Thoracic aorta (tissue), 2 donors: ENCODE data around the gene PER2. TPM values are rescaled to one million over a fixed set of nuclear protein-coding genes. Genes with fewer than 3 reads are reported as not detected.
"Not testable (repeated sequence)": the region's sequence is repeated elsewhere in the genome, so short reads cannot be mapped to it uniquely, and the experiment has no call there.

Experiments used
- ATAC-seq: fragments of 150-250 bp; one replicate; pipeline ENCODE4 v1.8.0; 2017; ENCODE audit warnings: low read depth; ENCODE audit not compliant: insufficient number of reproducible peaks, low FRiP score
- DNase-seq: peaks from one replicate; pipeline ENCODE4 v3.0.0-alpha.2; 2020; ENCODE audit warnings: low spot score
- H3K27ac ChIP-seq, 2 donors: fragments of 200-600 bp; sonication (generic); 1 replicate in 1 of 2; 2 replicates in 1 of 2; pipeline ENCODE4 v1.5.1; 2016; ENCODE audit warnings: mild to moderate bottlenecking in 2 of 2, moderate library complexity in 2 of 2
- H3K27me3 ChIP-seq: fragments of 200-600 bp; sonication (generic); replicated peaks from 2 replicates; pipeline ENCODE4 v1.6.0; 2016; ENCODE audit warnings: mild to moderate bottlenecking; ENCODE audit not compliant: insufficient read depth
- H3K36me3 ChIP-seq: fragments of 200-600 bp; sonication (generic); one replicate; pipeline ENCODE4 v1.5.1; 2016
- H3K4me1 ChIP-seq, 2 donors: fragments of 200-600 bp; sonication (generic); 1 replicate in 1 of 2; 2 replicates in 1 of 2; pipeline versions ENCODE4 v1.5.1 to v1.6.0; 2016; ENCODE audit warnings: low read depth in 2 of 2, mild to moderate bottlenecking in 1 of 2; ENCODE audit not compliant: control insufficient read depth in 1 of 2
- H3K4me3 ChIP-seq: fragments of 200-600 bp; sonication (generic); 2 replicates; pipeline ENCODE4 v1.5.1; 2016; ENCODE audit warnings: mild to moderate bottlenecking
- H3K9me3 ChIP-seq: fragments of 200-600 bp; sonication (generic); 2 replicates; pipeline ENCODE4 v1.5.1; 2016
- total RNA-seq, 2 donors: library from RNA; depleted of rRNA; stranded (reverse); fragments of >200 nt; gene quantifications; one replicate each; pipeline versions ENCODE4 v1.1.0 to v1.2.3, GENCODE V29; 2016
- TF ChIP-seq, protein P1 (sequence below): fragments of 200-600 bp; sonication (generic); IDR thresholded peaks from one replicate; pipeline ENCODE4 v1.5.1; 2019; ENCODE audit warnings: antibody characterized with exemption

Gene PER2
- total RNA-seq, 2 donors from 2014 or later = 14.2 to 26.2 TPM

DNA sequence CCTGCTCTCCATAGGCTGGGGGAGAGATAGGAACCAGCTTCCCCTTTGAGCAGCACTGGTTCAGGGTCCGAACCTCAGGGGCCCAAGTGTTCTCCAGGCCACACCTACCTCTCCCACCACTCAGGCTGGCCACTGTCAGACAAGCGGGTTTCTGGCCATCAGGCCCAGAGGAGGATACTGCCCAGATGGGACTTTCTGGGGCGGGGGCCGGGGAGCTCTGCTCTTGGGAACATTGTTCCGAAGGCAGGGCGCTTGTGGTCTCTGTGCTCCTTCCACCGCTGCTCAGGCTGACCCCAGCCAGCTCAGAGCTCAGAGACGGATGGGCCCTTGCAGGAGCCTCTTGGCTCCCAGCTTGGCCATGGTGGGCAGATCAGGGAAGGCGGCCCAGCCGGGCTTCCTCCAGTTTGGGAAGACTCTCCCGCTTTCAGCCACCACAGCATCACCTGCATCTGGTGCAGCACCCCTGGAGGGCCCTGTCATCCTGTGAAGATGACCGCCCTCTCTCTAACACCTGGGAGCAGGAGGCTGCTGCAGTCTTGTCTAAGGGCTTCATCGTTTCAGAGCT lies 26.7 kb upstream of the PER2 start:
- H3K36me3 ChIP-seq = no peaks in the 10 kb centered on the region
- H3K9me3 ChIP-seq = no peaks in the 10 kb centered on the region
- no peak for DNase-seq
- ATAC-seq = no peak
- H3K4me1 ChIP-seq = peaks cover 0 to 8% of the 10 kb centered on the region in 2 donors
- TF ChIP-seq, protein P1, sequence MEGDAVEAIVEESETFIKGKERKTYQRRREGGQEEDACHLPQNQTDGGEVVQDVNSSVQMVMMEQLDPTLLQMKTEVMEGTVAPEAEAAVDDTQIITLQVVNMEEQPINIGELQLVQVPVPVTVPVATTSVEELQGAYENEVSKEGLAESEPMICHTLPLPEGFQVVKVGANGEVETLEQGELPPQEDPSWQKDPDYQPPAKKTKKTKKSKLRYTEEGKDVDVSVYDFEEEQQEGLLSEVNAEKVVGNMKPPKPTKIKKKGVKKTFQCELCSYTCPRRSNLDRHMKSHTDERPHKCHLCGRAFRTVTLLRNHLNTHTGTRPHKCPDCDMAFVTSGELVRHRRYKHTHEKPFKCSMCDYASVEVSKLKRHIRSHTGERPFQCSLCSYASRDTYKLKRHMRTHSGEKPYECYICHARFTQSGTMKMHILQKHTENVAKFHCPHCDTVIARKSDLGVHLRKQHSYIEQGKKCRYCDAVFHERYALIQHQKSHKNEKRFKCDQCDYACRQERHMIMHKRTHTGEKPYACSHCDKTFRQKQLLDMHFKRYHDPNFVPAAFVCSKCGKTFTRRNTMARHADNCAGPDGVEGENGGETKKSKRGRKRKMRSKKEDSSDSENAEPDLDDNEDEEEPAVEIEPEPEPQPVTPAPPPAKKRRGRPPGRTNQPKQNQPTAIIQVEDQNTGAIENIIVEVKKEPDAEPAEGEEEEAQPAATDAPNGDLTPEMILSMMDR = no peak
- no peaks in the 10 kb centered on the region for H3K27me3 ChIP-seq
- H3K27ac ChIP-seq = no peak overlapping the region
- no peak overlapping the region for H3K4me3 ChIP-seq

DNA sequence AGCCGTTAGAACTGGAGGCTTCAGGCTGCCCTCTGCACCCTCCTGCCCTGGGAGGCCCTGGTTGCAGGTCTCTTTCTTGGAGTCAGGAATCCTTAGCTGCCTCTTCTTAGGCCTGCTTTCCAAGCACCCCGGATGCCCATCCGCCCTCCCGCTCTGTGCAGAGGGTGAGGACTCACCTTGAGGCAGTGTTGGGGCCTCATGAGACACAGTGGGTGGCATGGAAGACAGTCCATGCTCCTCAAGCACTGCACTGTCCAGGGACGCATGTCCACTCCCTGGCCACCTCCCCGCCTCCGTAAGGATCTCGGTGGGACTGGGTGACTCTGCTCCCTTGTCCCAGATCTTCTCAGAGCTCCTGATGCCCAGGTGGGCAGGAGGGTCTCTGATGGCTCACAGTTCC lies 26.2 kb upstream of the PER2 start:
- Histone ChIP-seq H3K36me3 (no peaks in the 10 kb centered on the region), H3K27me3 (no peaks in the 10 kb centered on the region), H3K4me3 (no peak overlapping the region), H3K4me1 (peaks cover 0 to 4% of the 10 kb centered on the region in 2 donors), H3K9me3 (no peaks in the 10 kb centered on the region), H3K27ac (no peak overlapping the region)
- no peak for ATAC-seq
- DNase-seq = no peak
- TF ChIP-seq, protein P1 = no peak

DNA sequence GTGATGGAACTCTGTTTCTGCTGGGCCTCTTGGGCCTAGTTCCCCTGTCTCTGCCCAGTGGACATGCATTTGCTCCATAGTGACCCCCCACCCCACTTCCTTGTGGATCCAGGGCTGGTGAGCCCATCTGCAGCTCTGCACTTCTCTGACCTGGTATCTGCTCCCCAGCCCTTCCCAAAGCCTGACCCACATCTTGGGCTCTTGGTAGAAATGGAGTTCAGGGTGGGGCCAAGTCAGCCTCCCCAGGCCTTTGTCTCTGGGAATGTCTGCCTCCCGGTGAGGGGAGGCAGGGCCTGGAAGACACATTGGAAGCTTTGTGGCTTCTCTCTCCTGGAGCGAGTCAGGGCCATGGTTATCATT lies 25.6 kb upstream of the PER2 start:
- H3K9me3 ChIP-seq = no peaks in the 10 kb centered on the region
- H3K4me3 ChIP-seq = no peak overlapping the region
- no peaks in the 10 kb centered on the region for H3K36me3 ChIP-seq
- H3K27me3 ChIP-seq = no peaks in the 10 kb centered on the region
- DNase-seq (no peak), ATAC-seq (no peak)
- H3K27ac ChIP-seq = no peak overlapping the region
- no peaks in the 10 kb centered on the region for H3K4me1 ChIP-seq
- TF ChIP-seq, protein P1 = no peak

DNA sequence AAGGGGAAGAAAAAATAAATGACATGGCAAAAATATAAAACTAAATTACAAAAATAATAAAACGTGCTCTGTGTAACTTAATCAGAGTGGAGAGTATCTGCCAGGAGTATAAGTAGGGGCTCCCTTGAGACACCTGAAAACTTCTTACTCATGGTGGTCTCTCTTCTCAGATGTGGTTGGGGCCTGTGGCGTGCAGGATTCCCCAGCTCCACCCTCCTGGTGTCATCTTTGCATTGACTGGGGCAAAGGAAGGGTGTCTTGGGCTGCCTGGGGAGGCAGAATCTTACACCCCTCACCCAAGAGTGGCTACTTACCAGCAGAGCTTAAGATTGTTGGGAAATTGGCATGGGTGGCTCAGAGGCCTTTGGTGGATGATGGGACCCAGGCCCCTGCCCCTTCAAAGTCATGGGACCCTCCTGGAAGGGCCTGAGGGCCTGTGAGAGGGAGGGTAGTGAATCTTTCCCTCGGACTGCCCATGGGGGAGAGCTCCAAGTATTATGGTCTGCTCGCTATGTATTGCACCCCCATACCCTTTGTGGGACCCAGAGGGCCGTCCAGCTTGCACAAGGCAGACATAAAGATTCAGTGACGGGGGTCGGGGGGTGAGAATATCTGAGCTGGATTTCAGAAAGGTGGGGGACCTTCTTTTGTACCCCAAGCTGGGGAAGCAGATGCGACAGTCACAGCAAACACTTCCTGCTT lies 25.0 kb upstream of the PER2 start:
- Histone ChIP-seq H3K4me3 (no peak overlapping the region), H3K9me3 (no peaks in the 10 kb centered on the region), H3K27ac (no peak overlapping the region), H3K27me3 (no peaks in the 10 kb centered on the region), H3K4me1 (no peaks in the 10 kb centered on the region), H3K36me3 (no peaks in the 10 kb centered on the region)
- ATAC-seq (no peak), DNase-seq (no peak)
- TF ChIP-seq, protein P1 = no peak

DNA sequence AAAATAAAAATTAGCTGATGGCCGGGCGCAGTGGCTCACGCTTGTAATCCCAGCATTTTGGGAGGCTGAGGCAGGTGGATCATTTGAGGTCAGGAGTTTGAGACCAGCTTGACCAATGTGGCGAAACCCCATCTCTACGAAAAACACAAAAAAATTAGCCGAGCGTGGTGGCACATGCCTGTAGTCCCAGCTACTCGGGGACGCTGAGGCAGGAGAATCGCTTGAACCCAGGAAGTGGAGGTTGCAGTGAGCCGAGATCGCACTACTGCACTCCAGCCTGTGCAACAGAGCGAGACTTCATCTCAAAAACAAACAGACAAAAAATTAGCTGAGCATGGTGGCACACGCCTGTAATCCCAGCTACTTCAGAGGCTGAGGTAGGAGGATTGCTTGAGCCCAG lies 22.3 kb upstream of the PER2 start:
- not testable (repeated sequence) for H3K4me3 ChIP-seq, ATAC-seq, H3K9me3 ChIP-seq, DNase-seq, H3K36me3 ChIP-seq, H3K27me3 ChIP-seq, H3K4me1 ChIP-seq, H3K27ac ChIP-seq

DNA sequence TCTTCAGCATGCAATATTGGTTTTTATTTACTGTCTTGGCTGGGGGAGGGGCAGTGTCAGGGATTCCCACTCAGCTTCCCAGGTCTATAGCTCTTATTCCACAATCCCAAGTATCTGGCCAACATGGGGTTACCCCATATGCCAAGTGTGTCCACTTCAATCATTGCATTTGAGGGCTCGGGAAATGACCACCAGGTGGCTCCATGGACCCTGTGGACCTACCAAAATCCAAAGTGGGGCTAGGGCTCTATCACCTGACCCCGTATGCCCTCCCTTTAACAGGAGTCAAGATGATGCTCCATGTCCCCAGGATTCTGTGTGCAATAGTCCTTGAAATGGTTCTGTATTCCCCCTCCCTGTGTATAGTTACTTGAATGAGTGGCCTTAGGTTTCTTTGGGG lies 19.8 kb upstream of the PER2 start:
- Histone ChIP-seq H3K9me3 (no peaks in the 10 kb centered on the region), H3K36me3 (no peaks in the 10 kb centered on the region), H3K4me3 (no peak overlapping the region), H3K27ac (no peak overlapping the region), H3K27me3 (no peaks in the 10 kb centered on the region), H3K4me1 (no peaks in the 10 kb centered on the region)
- DNase-seq (no peak), ATAC-seq (no peak)
- TF ChIP-seq, protein P1 = no peak
